IMR-90 (cell line): ENCODE measurements around the gene ZNF618. TPM values are rescaled to one million over a fixed set of nuclear protein-coding genes. Genes with fewer than 3 reads are reported as not detected.

Source experiments
- ATAC-seq: fragments of 200-7000 bp; cut with Tn5 transposase; 2 replicates; pipeline ENCODE4 v1.9.1; 2020; ENCODE audit warnings: low read depth, mild to moderate bottlenecking, moderate library complexity
- BruUV-seq: library from RNA; stranded (reverse); fragments of 400-500 nt; replicated peaks from 2 replicates; lab custom pipeline; 2021; lab: Mats Ljungman, UMichigan
- CTCF ChIA-PET: fragments of 300-600 bp; formaldehyde crosslinking; extraction: SDS; loops from one replicate; lab custom pipeline; 2021; ENCODE audit warnings: antibody characterized with exemption; lab: Yijun Ruan, JAX
- POLR2A ChIA-PET: fragments of 300-600 bp; sonication (Branson Sonifier 250); formaldehyde crosslinking; loops from one replicate; lab custom pipeline; 2022; ENCODE audit warnings: antibody characterized with exemption; ENCODE audit not compliant: unreplicated experiment; lab: Charles Lee
- DNase-seq: peaks from one replicate; pipeline ENCODE4 v3.0.0; 2013
- H2AFZ ChIP-seq: replicated peaks from 2 replicates; pipeline ENCODE3; 2013; ENCODE audit warnings: low read length, mild to moderate bottlenecking; ENCODE audit not compliant: poor library complexity
- H2AK5ac ChIP-seq: 2 replicates; pipeline ENCODE4 v1.6.1; 2013; ENCODE audit warnings: low read depth, low read length, inconsistent platforms
- H2AK9ac ChIP-seq: replicated peaks from 2 replicates; pipeline ENCODE3; 2013; ENCODE audit warnings: mild to moderate bottlenecking, low read depth, low read length, moderate library complexity; ENCODE audit not compliant: poor library complexity
- H2BK120ac ChIP-seq: 2 replicates; pipeline ENCODE4 v1.6.1; 2013; ENCODE audit warnings: low read depth, low read length, inconsistent platforms
- H2BK15ac ChIP-seq: 3 replicates; pipeline ENCODE4 v1.6.1; 2013; ENCODE audit warnings: low read depth, low read length, inconsistent platforms
- H2BK20ac ChIP-seq: 2 replicates; pipeline ENCODE4 v1.6.1; 2013; ENCODE audit warnings: low read depth, mild to moderate bottlenecking, inconsistent platforms, low read length, moderate library complexity
- H2BK5ac ChIP-seq: 2 replicates; pipeline ENCODE4 v1.6.1; 2013; ENCODE audit warnings: mild to moderate bottlenecking, low read depth, low read length, inconsistent platforms; ENCODE audit not compliant: poor library complexity, severe bottlenecking
- H3K14ac ChIP-seq: replicated peaks from 2 replicates; pipeline ENCODE4 v1.6.1; 2013; ENCODE audit warnings: low read depth, low read length, inconsistent platforms
- H3K18ac ChIP-seq: 2 replicates; pipeline ENCODE4 v1.6.1; 2013; ENCODE audit warnings: low read depth, low read length, control low read depth
- H3K23ac ChIP-seq: 2 replicates; pipeline ENCODE4 v1.6.1; 2013; ENCODE audit warnings: low read depth, low read length, inconsistent platforms
- H3K27ac ChIP-seq: 2 replicates; pipeline ENCODE4 v1.5.1; 2013; ENCODE audit warnings: mild to moderate bottlenecking, control low read depth, low read length; ENCODE audit not compliant: insufficient read depth
- H3K27me3 ChIP-seq: 2 replicates; pipeline ENCODE4 v1.6.1; 2013; ENCODE audit warnings: low read length; ENCODE audit not compliant: control insufficient read depth, insufficient read depth
- H3K36me3 ChIP-seq: 2 replicates; pipeline ENCODE4 v1.6.1; 2013; ENCODE audit warnings: low read length, mixed read lengths; ENCODE audit not compliant: control insufficient read depth, insufficient read depth
- H3K4ac ChIP-seq: 2 replicates; pipeline ENCODE4 v1.6.1; 2013; ENCODE audit warnings: low read depth, low read length, inconsistent platforms
- H3K4me1 ChIP-seq: 2 replicates; pipeline ENCODE4 v1.6.1; 2013; ENCODE audit warnings: low read length, mixed read lengths; ENCODE audit not compliant: control insufficient read depth, insufficient read depth
- H3K4me2 ChIP-seq: 2 replicates; pipeline ENCODE4 v1.6.1; 2013; ENCODE audit warnings: low read depth, mild to moderate bottlenecking, control low read depth, low read length, moderate library complexity
- H3K4me3 ChIP-seq: 2 replicates; pipeline ENCODE4 v1.5.1; 2013; ENCODE audit warnings: low read depth, mild to moderate bottlenecking, control low read depth, low read length, moderate library complexity; ENCODE audit not compliant: insufficient read depth
- H3K56ac ChIP-seq: 2 replicates; pipeline ENCODE4 v1.6.1; 2013; ENCODE audit warnings: low read length, inconsistent platforms; ENCODE audit not compliant: insufficient read depth; ENCODE audit errors: extremely low read depth
- H3K79me1 ChIP-seq, 2 experiments: 2 replicates each; pipeline ENCODE4 v1.6.1; 2013; ENCODE audit warnings: low read length in 2 of 2, inconsistent platforms in 1 of 2, low read depth in 1 of 2
- H3K9ac ChIP-seq: 2 replicates; pipeline ENCODE4 v1.6.1; 2013; ENCODE audit warnings: low read depth, low read length, control low read depth
- H3K9me1 ChIP-seq: 2 replicates; pipeline ENCODE4 v1.6.1; 2013; ENCODE audit warnings: low read length, inconsistent platforms; ENCODE audit not compliant: insufficient read depth
- H3K9me3 ChIP-seq: 2 replicates; pipeline ENCODE4 v1.6.1; 2013; ENCODE audit warnings: low read length; ENCODE audit not compliant: control insufficient read depth, insufficient read depth
- H4K20me1 ChIP-seq: 2 replicates; pipeline ENCODE4 v1.6.1; 2013; ENCODE audit warnings: low read length, inconsistent platforms; ENCODE audit not compliant: insufficient read depth
- H4K5ac ChIP-seq: 2 replicates; pipeline ENCODE4 v1.6.1; 2013; ENCODE audit warnings: mild to moderate bottlenecking, low read depth, low read length, control low read depth
- H4K8ac ChIP-seq, 2 experiments: 2 replicates each; pipeline ENCODE4 v1.6.1; 2013; ENCODE audit warnings: low read depth in 2 of 2, low read length in 2 of 2, control low read depth in 1 of 2, inconsistent platforms in 1 of 2
- H4K91ac ChIP-seq: 2 replicates; pipeline ENCODE4 v1.6.1; 2013; ENCODE audit warnings: low read depth, low read length, inconsistent platforms; ENCODE audit not compliant: insufficient read depth
- MAFK ChIP-seq: IDR thresholded peaks from 2 replicates; pipeline ENCODE4 v1.6.1; 2012; ENCODE audit warnings: low read depth, low read length, improper control_type of control experiment
- WGBS, 2 experiments: methylation state at CpG; one replicate each; pipeline versions ENCODE4 v1.1.5 to v1.1.7; 2013; ENCODE audit warnings: missing lambda C conversion rate in 2 of 2; ENCODE audit not compliant: insufficient read length in 1 of 2; ENCODE audit errors: extremely low coverage in 2 of 2; 5-methylcytosine and 5-hydroxymethylcytosine counted together
- dilution Hi-C: fragments of 300-500 bp; cut with HindIII; formaldehyde crosslinking; loops from one replicate; pipeline ENCODE4 v1.14.3; 2018; ENCODE audit warnings: low sequenced_read_pairs; ENCODE audit not compliant: unreplicated experiment
- in situ Hi-C: fragments of 300-500 bp; cut with MboI; formaldehyde crosslinking; loops from 3 replicates; pipeline ENCODE4 v1.14.3; 2019; ENCODE audit warnings: low sequenced_read_pairs, inconsistent platforms, mixed read lengths
- intact Hi-C: fragments of 100-400 bp; cut with micrococcal nuclease; formaldehyde crosslinking; loops from 2 replicates; pipeline ENCODE4 v1.10.0; 2022
- polyA plus RNA-seq, 3 experiments: library from polyadenylated mRNA; depleted of rRNA; stranded (reverse); fragments of >200 nt; gene quantifications; 2 replicates each; pipeline ENCODE4 v1.2.3, GENCODE V29; 2012; ENCODE audit warnings: low replicate concordance in 1 of 3
- total RNA-seq: library from RNA; depleted of rRNA; stranded (reverse); fragments of >200 nt; gene quantifications from 2 replicates; pipeline ENCODE4 v1.2.3, GENCODE V29; 2012
- TF ChIP-seq, protein P1 (sequence below): fragments of 150-350 bp; IDR thresholded peaks from 2 replicates; pipeline ENCODE4 v1.6.1; 2017; ENCODE audit warnings: mild to moderate bottlenecking, antibody characterized with exemption, low read length, low read depth

The ZNF618 gene
- total and polyA plus RNA-seq, 2 of the 4 experiments (the other 2 are of a cell fraction), result 8.2 to 9.4 TPM

DNA sequence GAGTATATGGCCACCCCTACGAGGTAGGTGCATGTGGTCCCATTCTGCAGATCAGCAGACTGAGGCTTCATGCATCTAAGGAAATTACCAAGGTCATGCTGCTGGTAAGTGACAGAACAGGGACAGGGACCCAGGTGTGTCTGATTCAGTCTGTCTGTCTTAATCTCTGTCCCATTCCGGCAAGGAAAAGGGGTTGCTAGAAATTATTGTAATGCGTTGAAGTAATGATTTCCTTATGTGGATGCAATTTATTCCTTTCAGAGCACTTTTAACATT, 125.2 kb downstream of the ZNF618 start:
- POLR2A ChIA-PET, result no interaction called here
- no TSS peak for BruUV-seq

More for the DNA sequence above, 125.2 kb downstream of the ZNF618 start:
- no peak overlapping the region for H3K14ac ChIP-seq
- H2BK5ac ChIP-seq, result no peak overlapping the region
- no peak overlapping the region for H3K56ac ChIP-seq
- H3K9me1 ChIP-seq, result 0 out of 2 replicates have a peak, but pooled peaks cover 5% of the 10 kb centered on the region
- no peak overlapping the region for H3K27ac ChIP-seq
- TF ChIP-seq, protein P1, sequence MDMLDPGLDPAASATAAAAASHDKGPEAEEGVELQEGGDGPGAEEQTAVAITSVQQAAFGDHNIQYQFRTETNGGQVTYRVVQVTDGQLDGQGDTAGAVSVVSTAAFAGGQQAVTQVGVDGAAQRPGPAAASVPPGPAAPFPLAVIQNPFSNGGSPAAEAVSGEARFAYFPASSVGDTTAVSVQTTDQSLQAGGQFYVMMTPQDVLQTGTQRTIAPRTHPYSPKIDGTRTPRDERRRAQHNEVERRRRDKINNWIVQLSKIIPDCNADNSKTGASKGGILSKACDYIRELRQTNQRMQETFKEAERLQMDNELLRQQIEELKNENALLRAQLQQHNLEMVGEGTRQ, result no peak
- no peak for TF ChIP-seq MAFK
- intact Hi-C loops (no loop called here), in situ Hi-C loops (no loop called here), dilution Hi-C loops (no loop called here)
- H3K27me3 ChIP-seq, result no peaks in the 10 kb centered on the region
- H2AFZ ChIP-seq, result no peak overlapping the region
- H3K4me2 ChIP-seq, result no peak overlapping the region
- H3K4ac ChIP-seq, result no peak overlapping the region
- H2BK120ac ChIP-seq, result no peak overlapping the region
- no peak overlapping the region for H4K91ac ChIP-seq
- no peak overlapping the region for H2AK9ac ChIP-seq
- no peak overlapping the region for H3K18ac ChIP-seq
- H4K20me1 ChIP-seq, result 0 out of 2 replicates have a peak, but pooled peaks cover 3% of the 10 kb centered on the region
- H3K9ac ChIP-seq, result no peak overlapping the region
- H3K23ac ChIP-seq, result no peak overlapping the region
- no CpG with 5 or more reads among the region's 3 CpGs for WGBS, 2 experiments
- no peak overlapping the region for H4K5ac ChIP-seq
- no peak for ATAC-seq
- no peaks in the 10 kb centered on the region for H3K4me1 ChIP-seq
- H3K36me3 ChIP-seq, result peaks cover 40% of the 10 kb centered on the region
- peaks cover 0 to 36% of the 10 kb centered on the region in 2 experiments; a peak in 1 of 4 replicates for H3K79me1 ChIP-seq
- CTCF ChIA-PET, result no interaction called here
- no peak overlapping the region for H2BK15ac ChIP-seq
- H3K9me3 ChIP-seq, result no peaks in the 10 kb centered on the region
- H2BK20ac ChIP-seq, result no peak overlapping the region
- H3K4me3 ChIP-seq, result no peak overlapping the region
- no peak overlapping the region for H4K8ac ChIP-seq
- no peak overlapping the region for H2AK5ac ChIP-seq
- DNase-seq, result no peak
